Muscle layer of colon (tissue), 2 donors: Measurements from ENCODE around the gene LGALS1.

ENCODE experiments used
- H3K27ac ChIP-seq: one replicate; pipeline ENCODE4 v1.7.0; 2013; ENCODE audit warnings: low read depth, mild to moderate bottlenecking, low read length, moderate library complexity
- H3K27me3 ChIP-seq, 2 donors: one replicate each; pipeline ENCODE4 v1.7.0; 2013; ENCODE audit warnings: low read length in 2 of 2, mild to moderate bottlenecking in 2 of 2; ENCODE audit not compliant: insufficient read depth in 2 of 2, control insufficient read depth in 1 of 2
- H3K36me3 ChIP-seq: one replicate; pipeline ENCODE4 v1.7.0; 2013; ENCODE audit warnings: mild to moderate bottlenecking, low read length; ENCODE audit not compliant: insufficient read depth
- H3K4me1 ChIP-seq: one replicate; pipeline ENCODE4 v1.7.0; 2013; ENCODE audit warnings: mild to moderate bottlenecking, low read length; ENCODE audit not compliant: insufficient read depth
- H3K4me3 ChIP-seq, 2 donors: one replicate each; pipeline ENCODE4 v1.7.0; 2013; ENCODE audit warnings: low read length in 2 of 2, low read depth in 1 of 2, mild to moderate bottlenecking in 1 of 2, moderate library complexity in 1 of 2
- H3K9ac ChIP-seq: one replicate; pipeline ENCODE4 v1.7.0; 2013; ENCODE audit warnings: low read length
- H3K9me3 ChIP-seq: one replicate; pipeline ENCODE4 v1.7.0; 2013; ENCODE audit warnings: mild to moderate bottlenecking, low read length
- donor health status: abdominal sarcoma.
- donor health status: Adenocarcinoma of cecum.

LGALS1 gene

DNA sequence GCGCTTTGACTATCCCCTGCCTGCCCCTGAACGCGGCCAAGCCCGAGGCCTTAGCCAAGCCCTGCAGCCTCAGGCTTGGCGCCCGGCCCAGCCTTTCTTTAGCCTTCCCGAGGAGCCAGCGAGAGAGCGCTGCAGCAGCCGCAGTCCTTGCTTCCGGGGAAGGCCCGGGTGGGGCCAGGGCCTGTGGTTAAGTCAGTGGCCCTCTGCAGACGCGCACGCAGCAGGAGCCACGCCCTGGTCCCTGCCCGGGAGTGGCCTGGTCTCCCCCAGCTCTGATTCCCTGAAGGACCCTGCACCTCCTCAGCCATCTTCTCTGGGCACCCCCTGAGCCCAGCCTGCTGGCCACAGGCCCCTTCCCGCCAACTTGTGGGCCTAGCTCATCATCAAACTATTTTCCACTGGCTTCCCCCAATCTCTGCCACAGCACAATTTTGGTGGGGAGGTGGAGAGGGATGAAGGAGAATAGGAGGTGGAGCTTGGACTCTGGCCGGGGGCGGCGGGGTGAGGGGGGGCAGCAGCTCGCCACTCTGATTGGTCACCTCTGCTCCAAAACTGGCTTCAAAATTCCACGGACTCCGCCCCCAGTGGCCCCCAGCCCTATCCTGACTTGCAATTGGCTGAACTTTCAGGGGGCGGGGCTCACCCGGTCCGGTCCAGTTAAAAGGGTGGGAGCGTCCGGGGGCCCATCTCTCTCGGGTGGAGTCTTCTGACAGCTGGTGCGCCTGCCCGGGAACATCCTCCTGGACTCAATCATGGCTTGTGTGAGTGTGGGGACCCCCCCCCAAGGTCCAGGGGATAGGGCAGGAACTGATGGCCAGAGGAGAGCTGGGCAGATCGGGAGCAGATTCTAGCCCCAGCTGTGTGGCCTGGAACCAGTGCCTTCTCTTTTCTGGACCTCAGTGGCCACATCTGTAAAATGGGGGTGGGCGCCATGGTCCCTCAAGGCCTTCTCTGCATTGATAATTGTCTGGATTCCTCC is at the start of gene LGALS1:
Gene LGALS1, plus strand, starts transcription at position 686 of the 979 bp plus-strand sequence. Its CDS starts 67 bp downstream, at position 753.
- Histone ChIP-seq H3K27me3 (no peaks in the 10 kb centered on the region), H3K4me3 (peak within 1 kb of the TSS; percentile 94 to 98), H3K9me3 (no peaks in the 10 kb centered on the region), H3K9ac (peak within 1 kb of the TSS; percentile 97), H3K27ac (peak within 1 kb of the TSS; percentile 99), H3K4me1 (peaks cover 30% of the 10 kb centered on the region), H3K36me3 (peaks cover 8% of the 10 kb centered on the region)

- peak overlapping the region; percentile 88 for H3K27ac ChIP-seq
- H3K9ac ChIP-seq: peak overlapping the region; percentile 41
- peaks cover 32% of the 10 kb centered on the region for H3K36me3 ChIP-seq
These were observed 49.7 kb upstream of the LGALS1 start for GRCh38 chr22:37625737-37626136.

DNA sequence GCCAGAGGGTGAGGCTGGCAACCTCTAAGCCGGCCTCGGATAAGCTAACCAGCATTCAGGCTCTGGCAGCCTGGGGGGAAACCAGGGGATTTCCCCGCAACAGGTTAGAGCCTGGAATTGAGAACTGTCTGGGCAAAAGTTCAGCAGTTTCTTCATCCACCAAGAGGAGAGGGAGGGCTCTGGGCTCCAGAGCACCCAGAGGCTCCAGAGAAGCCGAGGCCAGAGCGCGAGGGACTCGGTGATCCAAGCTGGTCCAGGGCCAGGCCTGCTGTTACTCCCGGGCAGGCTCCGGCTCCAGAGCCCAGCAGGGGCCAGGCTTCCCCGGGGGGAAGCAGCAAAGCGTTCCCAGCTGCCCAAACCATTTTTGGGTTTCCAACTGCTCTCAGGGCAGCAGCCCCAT is 49.3 kb upstream of the LGALS1 start:
- peaks cover 44% of the 10 kb centered on the region for H3K4me1 ChIP-seq

More at GRCh38 chr22:37625737-37626136, 49.7 kb upstream of the LGALS1 start:
- Histone ChIP-seq H3K9me3 (no peaks in the 10 kb centered on the region), H3K4me1 (peaks cover 44% of the 10 kb centered on the region), H3K4me3 (no peak overlapping the region), H3K27me3 (no peaks in the 10 kb centered on the region)

GRCh38 chr22:37626556-37627075 is 48.8 kb upstream of the LGALS1 start:
- Histone ChIP-seq H3K4me3 (no peak overlapping the region), H3K9ac (peak overlapping the region; percentile 41), H3K36me3 (peaks cover 33% of the 10 kb centered on the region), H3K9me3 (no peaks in the 10 kb centered on the region), H3K27ac (peak overlapping the region; percentile 88), H3K27me3 (no peaks in the 10 kb centered on the region), H3K4me1 (peaks cover 44% of the 10 kb centered on the region)

More for the DNA sequence above, 49.3 kb upstream of the LGALS1 start:
- no peaks in the 10 kb centered on the region for H3K9me3 ChIP-seq
- peak overlapping the region; percentile 88 for H3K27ac ChIP-seq
- no peak overlapping the region for H3K4me3 ChIP-seq
- no peaks in the 10 kb centered on the region for H3K27me3 ChIP-seq
- H3K36me3 ChIP-seq: peaks cover 29% of the 10 kb centered on the region
- peak overlapping the region; percentile 41 for H3K9ac ChIP-seq

- H3K4me1 ChIP-seq: peaks cover 44% of the 10 kb centered on the region
- H3K36me3 ChIP-seq: peaks cover 36% of the 10 kb centered on the region
- H3K9ac ChIP-seq: no peak overlapping the region
- H3K9me3 ChIP-seq: no peaks in the 10 kb centered on the region
- peak overlapping the region; percentile 12 for H3K27ac ChIP-seq
- no peaks in the 10 kb centered on the region for H3K27me3 ChIP-seq
- no peak overlapping the region for H3K4me3 ChIP-seq
These were observed 48.3 kb upstream of the LGALS1 start for GRCh38 chr22:37627121-37627520.

DNA sequence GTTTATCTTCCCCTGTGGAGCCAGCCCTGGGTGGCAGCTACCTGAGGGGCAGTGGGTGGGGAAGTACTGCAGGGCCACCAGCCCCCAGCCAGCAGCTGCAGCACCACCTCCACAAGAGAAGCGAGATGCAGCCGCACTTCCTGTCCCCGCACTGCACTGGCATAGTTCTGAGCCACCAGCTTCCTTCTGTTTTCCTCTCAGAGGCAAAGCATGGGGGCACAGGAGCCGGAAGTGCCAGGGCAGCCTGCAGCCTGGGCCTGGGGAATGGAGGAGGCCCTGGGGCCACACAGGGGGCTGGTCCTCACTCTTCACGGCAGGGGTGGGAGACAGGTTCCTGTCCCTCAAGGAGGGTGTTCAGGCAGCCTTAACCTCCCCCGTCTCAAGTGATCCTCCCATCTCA is 47.9 kb upstream of the LGALS1 start:
- no peaks in the 10 kb centered on the region for H3K9me3 ChIP-seq
- peaks cover 36% of the 10 kb centered on the region for H3K36me3 ChIP-seq
- H3K4me1 ChIP-seq: peaks cover 44% of the 10 kb centered on the region
- no peak overlapping the region for H3K9ac ChIP-seq
- peak overlapping the region; percentile 12 for H3K27ac ChIP-seq
- H3K27me3 ChIP-seq: no peaks in the 10 kb centered on the region
- no peak overlapping the region for H3K4me3 ChIP-seq

DNA sequence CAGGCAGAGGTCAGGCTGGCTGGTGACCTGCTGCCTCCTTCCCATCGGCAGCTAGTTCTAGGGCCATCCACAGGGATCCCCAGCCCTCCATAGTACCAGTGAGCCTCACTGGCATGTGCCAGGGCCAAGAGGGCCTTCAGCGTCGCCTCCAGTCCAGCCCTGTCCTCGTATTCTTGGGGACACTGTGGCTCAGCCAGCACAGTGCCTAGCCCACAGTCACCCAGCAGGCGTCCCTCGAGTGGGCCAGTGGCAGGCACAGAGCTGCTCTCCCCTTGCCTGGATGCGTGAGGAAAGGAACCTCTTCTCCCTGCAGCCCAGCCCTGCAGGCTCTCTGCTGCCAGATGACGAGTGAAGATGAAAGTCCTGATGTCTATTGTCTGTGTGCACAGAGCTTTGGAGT is 46.6 kb upstream of the LGALS1 start:
- H3K27me3 ChIP-seq: no peaks in the 10 kb centered on the region
- H3K9ac ChIP-seq: no peak overlapping the region
- no peak overlapping the region for H3K4me3 ChIP-seq
- H3K36me3 ChIP-seq: peaks cover 29% of the 10 kb centered on the region
- H3K9me3 ChIP-seq: no peaks in the 10 kb centered on the region
- peaks cover 52% of the 10 kb centered on the region for H3K4me1 ChIP-seq
- peak overlapping the region; percentile 25 for H3K27ac ChIP-seq

- peaks cover 29% of the 10 kb centered on the region for H3K36me3 ChIP-seq
- H3K4me3 ChIP-seq: no peak overlapping the region
- H3K9ac ChIP-seq: no peak overlapping the region
- no peaks in the 10 kb centered on the region for H3K27me3 ChIP-seq
- H3K9me3 ChIP-seq: no peaks in the 10 kb centered on the region
- peaks cover 54% of the 10 kb centered on the region for H3K4me1 ChIP-seq
- no peak overlapping the region for H3K27ac ChIP-seq
These were observed 45.5 kb upstream of the LGALS1 start for GRCh38 chr22:37629928-37630327.

DNA sequence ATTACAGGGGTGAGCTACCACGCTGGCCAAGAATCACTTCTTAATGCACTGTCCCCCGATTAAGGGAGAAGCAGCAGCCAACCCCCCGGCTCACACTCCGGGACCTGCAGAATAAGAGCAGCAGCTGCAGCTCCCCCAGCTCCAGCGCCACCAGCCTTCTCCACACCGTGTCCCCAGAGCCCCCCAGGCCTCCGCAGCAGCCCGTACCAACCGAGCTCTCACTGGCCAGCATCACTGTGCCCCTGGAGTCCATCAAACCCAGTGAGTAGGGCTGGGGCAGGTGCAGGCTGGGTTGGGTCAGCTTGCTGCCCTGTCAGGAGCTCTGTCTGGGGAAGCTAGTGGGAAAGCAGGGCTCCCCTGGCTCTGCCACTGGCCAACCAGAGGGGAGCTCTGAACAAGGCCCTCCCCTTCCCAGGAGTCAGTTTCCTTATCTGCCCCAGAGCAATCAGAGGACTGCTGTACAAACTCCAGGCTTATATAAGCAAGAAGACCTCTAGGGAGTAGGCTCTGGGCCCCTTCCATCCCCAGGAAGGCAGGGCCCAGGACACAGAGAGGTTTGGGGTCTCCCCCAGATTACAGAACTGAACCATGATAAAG is 44.5 kb upstream of the LGALS1 start:
- Histone ChIP-seq H3K4me3 (no peak overlapping the region), H3K27ac (no peak overlapping the region), H3K9me3 (no peaks in the 10 kb centered on the region), H3K36me3 (peaks cover 29% of the 10 kb centered on the region), H3K9ac (no peak overlapping the region), H3K4me1 (peaks cover 49% of the 10 kb centered on the region), H3K27me3 (no peaks in the 10 kb centered on the region)

DNA sequence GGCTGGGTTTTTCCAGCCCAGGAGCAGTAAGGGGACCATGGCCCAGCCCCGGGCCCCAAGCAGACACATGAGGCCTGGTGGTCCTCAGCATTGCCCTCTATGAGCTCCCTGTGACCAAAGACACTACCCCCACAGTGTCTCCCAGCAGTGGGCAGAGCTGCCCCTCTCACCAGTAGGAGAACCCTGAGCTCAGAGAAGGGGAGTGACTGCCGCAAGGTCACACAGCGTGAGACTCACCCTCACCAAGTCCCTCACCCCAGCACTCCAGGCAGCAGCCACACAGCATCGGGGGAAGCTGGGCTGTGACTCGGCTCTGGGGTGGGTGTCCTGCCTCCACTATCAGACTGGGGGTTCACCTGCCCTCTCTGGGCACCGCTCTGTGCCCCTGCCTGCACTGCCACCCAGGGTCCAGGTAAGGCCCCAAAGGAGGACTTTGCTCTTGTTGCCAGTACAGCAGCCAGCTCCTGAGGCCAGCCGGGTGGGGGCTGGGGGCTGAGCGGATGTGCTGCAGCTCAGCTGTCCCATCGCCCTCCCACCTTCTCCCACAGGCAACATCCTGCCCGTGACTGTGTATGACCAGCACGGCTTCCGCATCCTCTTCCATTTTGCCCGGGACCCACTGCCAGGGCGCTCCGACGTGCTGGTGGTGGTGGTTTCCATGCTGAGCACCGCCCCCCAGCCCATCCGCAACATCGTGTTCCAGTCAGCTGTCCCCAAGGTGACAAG is 43.8 kb upstream of the LGALS1 start:
- Histone ChIP-seq H3K9me3 (no peaks in the 10 kb centered on the region), H3K4me1 (peaks cover 42% of the 10 kb centered on the region), H3K27ac (no peak overlapping the region), H3K27me3 (no peaks in the 10 kb centered on the region), H3K4me3 (no peak overlapping the region), H3K36me3 (peaks cover 29% of the 10 kb centered on the region), H3K9ac (no peak overlapping the region)
